Limb (tissue), 2 donors: ENCODE data around the gene SYCE3.
A peak's percentile ranks its signal among the peaks of the same experiment; 100 is the strongest.
"Not testable (repeated sequence)": the region's sequence is repeated elsewhere in the genome, so short reads cannot be mapped to it uniquely, and the experiment has no call there.

Experiments
- DNase-seq, 2 donors: peaks; one replicate each; pipeline ENCODE4 v3.0.0-alpha.2; 2016; ENCODE audit errors: extremely low spot score in 2 of 2

SYCE3 gene

GRCh38 chr22:50551160-50551752, 11.5 kb downstream of the SYCE3 start:
- DNase-seq, result no peak

- DNase-seq, result no peak
Measured at GRCh38 chr22:50550395-50550794, 12.3 kb downstream of the SYCE3 start.

GRCh38 chr22:50548921-50549790, 13.6 kb downstream of the SYCE3 start:
- DNase-seq, result no peak

GRCh38 chr22:50548040-50548920, 14.4 kb downstream of the SYCE3 start:
- no peak for DNase-seq

GRCh38 chr22:50547263-50547985, 15.3 kb downstream of the SYCE3 start:
- no peak for DNase-seq

GRCh38 chr22:50546326-50547262, 16.1 kb downstream of the SYCE3 start:
- no peak for DNase-seq

- peak in 1 of 2 donors; percentile 23 for DNase-seq
Measured at GRCh38 chr22:50545522-50546325, 17.0 kb downstream of the SYCE3 start, which contains the start of gene KLHDC7B. Gene KLHDC7B, plus strand, starts transcription at chr22:50545899. Its CDS starts 345 bp downstream, at chr22:50546244.

GRCh38 chr22:50544746-50545253, 17.9 kb downstream of the SYCE3 start:
- no peak for DNase-seq

GRCh38 chr22:50544078-50544745, 18.5 kb downstream of the SYCE3 start:
- DNase-seq, result peak in 1 of 2 donors; percentile 77

- DNase-seq, result no peak
Measured at GRCh38 chr22:50542416-50542927, 20.2 kb downstream of the SYCE3 start.

- not testable (repeated sequence) for DNase-seq
Measured at GRCh38 chr22:50541667-50542026, 21.1 kb downstream of the SYCE3 start.

- no peak for DNase-seq
Measured at GRCh38 chr22:50540381-50540780, 22.3 kb downstream of the SYCE3 start.

GRCh38 chr22:50537765-50538164, 25.0 kb downstream of the SYCE3 start:
- DNase-seq, result no peak

- DNase-seq, result no peak
Measured at GRCh38 chr22:50536226-50536625, 26.5 kb downstream of the SYCE3 start.

- no peak for DNase-seq
Measured at GRCh38 chr22:50535113-50535512, 27.6 kb downstream of the SYCE3 start.

- DNase-seq, result not testable (repeated sequence)
Measured at GRCh38 chr22:50533856-50534711, 28.6 kb downstream of the SYCE3 start.
